SK-N-SH (cell line): ENCODE results near the gene RBM28. TPM values are rescaled to one million over a fixed set of nuclear protein-coding genes. Genes with fewer than 3 reads are reported as not detected.

ENCODE experiments used
- CTCF ChIA-PET: fragments of 300-600, 350-600 bp; formaldehyde crosslinking; extraction: SDS; loops from one replicate; lab custom pipeline; 2021; lab: Yijun Ruan, JAX
- POLR2A ChIA-PET: fragments of 350-600 bp; sonication (Branson Sonifier 250); formaldehyde crosslinking; extraction: SDS; loops from one replicate; lab custom pipeline; 2020; ENCODE audit warnings: antibody characterized with exemption, inconsistent platforms; lab: Yijun Ruan, JAX
- DNase-seq: peaks from one replicate; pipeline ENCODE4 v3.0.0; 2012
- H2AFZ ChIP-seq: fragments of 200-600 bp; sonication (generic); 2 replicates; pipeline ENCODE4 v1.8.1; 2016; ENCODE audit warnings: antibody characterized with exemption, mild to moderate bottlenecking, low read depth
- H3F3A ChIP-seq: fragments of 200-600 bp; sonication (generic); replicated peaks from 2 replicates; pipeline ENCODE3; 2016; ENCODE audit warnings: antibody characterized with exemption, mild to moderate bottlenecking; ENCODE audit not compliant: insufficient read depth
- H3K27ac ChIP-seq, 2 experiments: fragments of 200-500 bp in 1 of 2; fragments of 200-600 bp in 1 of 2; sonication (Bioruptor generic) in 1 of 2; sonication (generic), shearing (Covaris generic) in 1 of 2; 2 replicates each; pipeline versions ENCODE4 v1.5.1 to v1.6.1; 2014 to 2016; ENCODE audit warnings: low read depth in 2 of 2, inconsistent platforms in 1 of 2, low read length in 1 of 2, mild to moderate bottlenecking in 1 of 2, mixed read lengths in 1 of 2
- H3K27me3 ChIP-seq: fragments of 200-600 bp; sonication (generic), shearing (Covaris generic); 2 replicates; pipeline ENCODE4 v1.6.1; 2016; ENCODE audit warnings: mixed run types; ENCODE audit not compliant: insufficient read depth
- H3K36me3 ChIP-seq, 2 experiments: fragments of 200-500 bp in 1 of 2; fragments of 200-600 bp in 1 of 2; sonication (Bioruptor generic) in 1 of 2; sonication (generic) in 1 of 2; replicated peaks in 1 of 2; 2 replicates each; pipeline versions ENCODE3 to v1.5.1; 2014 to 2016; ENCODE audit warnings: low read length in 1 of 2, mild to moderate bottlenecking in 1 of 2; ENCODE audit not compliant: insufficient read depth in 2 of 2, control insufficient read depth in 1 of 2
- H3K4me1 ChIP-seq, 2 experiments: fragments of 200-500 bp in 1 of 2; fragments of 200-600 bp in 1 of 2; sonication (Bioruptor generic) in 1 of 2; sonication (generic), shearing (Covaris generic) in 1 of 2; 2 replicates each; pipeline versions ENCODE4 v1.5.1 to v1.6.1; 2014 to 2016; ENCODE audit warnings: low read depth in 1 of 2, low read length in 1 of 2, mixed run types in 1 of 2; ENCODE audit not compliant: insufficient read depth in 2 of 2, control insufficient read depth in 1 of 2
- H3K4me2 ChIP-seq: fragments of 200-600 bp; sonication (generic), shearing (Covaris generic); 2 replicates; pipeline ENCODE4 v1.6.1; 2017; ENCODE audit warnings: mixed run types
- H3K4me3 ChIP-seq, 2 experiments: fragments of 200-500 bp in 1 of 2; fragments of 200-600 bp in 1 of 2; sonication (Bioruptor generic) in 1 of 2; sonication (generic), shearing (Covaris generic) in 1 of 2; 2 replicates each; pipeline versions ENCODE4 v1.5.1 to v1.8.1; 2014 to 2016; ENCODE audit warnings: low read depth in 2 of 2, inconsistent platforms in 1 of 2, low read length in 1 of 2, mild to moderate bottlenecking in 1 of 2, mixed read lengths in 1 of 2, moderate library complexity in 1 of 2
- H3K79me2 ChIP-seq: fragments of 200-600 bp; sonication (generic); 2 replicates; pipeline ENCODE4 v1.8.1; 2017; ENCODE audit warnings: mild to moderate bottlenecking; ENCODE audit not compliant: insufficient read depth
- H3K9ac ChIP-seq: fragments of 200-600 bp; sonication (generic); 2 replicates; pipeline ENCODE4 v1.6.1; 2017; ENCODE audit warnings: mixed run types
- H3K9me2 ChIP-seq: fragments of 200-600 bp; sonication (generic); 2 replicates; pipeline ENCODE4 v1.6.1; 2017; ENCODE audit warnings: mixed run types
- H3K9me3 ChIP-seq: fragments of 200-600 bp; sonication (generic); 2 replicates; pipeline ENCODE4 v1.6.1; 2017; ENCODE audit warnings: mixed run types, mild to moderate bottlenecking, moderate library complexity
- H4K20me1 ChIP-seq: fragments of 200-600 bp; sonication (generic); 2 replicates; pipeline ENCODE4 v1.6.1; 2017; ENCODE audit warnings: mild to moderate bottlenecking, mixed run types; ENCODE audit not compliant: insufficient read depth
- CHD2 ChIP-seq: fragments of 150-350 bp; IDR thresholded peaks from 2 replicates; pipeline ENCODE4 v1.6.1; 2018; ENCODE audit warnings: low read length; ENCODE audit not compliant: partially characterized antibody
- EP300 ChIP-seq, 2 experiments: IDR thresholded peaks; 2 replicates each; pipeline versions ENCODE4 v1.4.0 to v1.6.1; 2012; ENCODE audit warnings: borderline replicate concordance in 1 of 2, low read depth in 1 of 2, low read length in 1 of 2
- EZH2phosphoT487 ChIP-seq: fragments of 200-600 bp; sonication (generic); IDR thresholded peaks from 2 replicates; pipeline ENCODE4 v1.6.1; 2017; ENCODE audit warnings: low read depth, mixed run types, mild to moderate bottlenecking, antibody characterized with exemption, moderate library complexity, borderline replicate concordance
- FOXJ3 ChIP-seq: sonication (generic); formaldehyde crosslinking; IDR thresholded peaks from 2 replicates; pipeline ENCODE4 v1.5.1; 2020; ENCODE audit warnings: mild to moderate bottlenecking, missing genetic modification reagents
- GATA2 ChIP-seq: sonication (generic); formaldehyde crosslinking; IDR thresholded peaks from 2 replicates; pipeline ENCODE4 v1.5.0; 2020; ENCODE audit warnings: mild to moderate bottlenecking, missing genetic modification reagents
- JUND ChIP-seq: IDR thresholded peaks from 2 replicates; pipeline ENCODE4 v1.4.0; 2012
- MXI1 ChIP-seq: IDR thresholded peaks from 2 replicates; pipeline ENCODE4 v1.6.1; 2012; ENCODE audit warnings: mild to moderate bottlenecking, low read depth, low read length, improper control_type of control experiment
- NFIC ChIP-seq: IDR thresholded peaks from 2 replicates; pipeline ENCODE4 v1.4.0; 2012; ENCODE audit warnings: borderline replicate concordance
- NRF1 ChIP-seq: IDR thresholded peaks from 2 replicates; pipeline ENCODE4 v1.6.1; 2012; ENCODE audit warnings: low read depth, mild to moderate bottlenecking, low read length
- RAD21 ChIP-seq: IDR thresholded peaks from 2 replicates; pipeline ENCODE4 v1.6.1; 2012; ENCODE audit warnings: mild to moderate bottlenecking, low read length
- RCOR1 ChIP-seq: fragments of 150-350 bp; IDR thresholded peaks from 2 replicates; pipeline ENCODE4 v1.6.1; 2017; ENCODE audit warnings: antibody characterized with exemption, low read length
- RFX5 ChIP-seq: IDR thresholded peaks from 2 replicates; pipeline ENCODE4 v1.6.1; 2012; ENCODE audit warnings: mild to moderate bottlenecking, improper control_type of control experiment, low read length
- RXRA ChIP-seq: IDR thresholded peaks from 2 replicates; pipeline ENCODE4 v1.4.0; 2012; ENCODE audit warnings: low read depth, mild to moderate bottlenecking, borderline replicate concordance
- SMC3 ChIP-seq: IDR thresholded peaks from 2 replicates; pipeline ENCODE4 v1.6.1; 2012; ENCODE audit warnings: low read depth, low read length, improper control_type of control experiment
- TCF12 ChIP-seq: IDR thresholded peaks from 2 replicates; pipeline ENCODE4 v1.4.0; 2012
- TEAD4 ChIP-seq: IDR thresholded peaks from 2 replicates; pipeline ENCODE4 v1.4.0; 2012; ENCODE audit warnings: mild to moderate bottlenecking, borderline replicate concordance; ENCODE audit not compliant: insufficient read depth
- USF1 ChIP-seq: IDR thresholded peaks from 2 replicates; pipeline ENCODE4 v1.4.0; 2012; ENCODE audit warnings: low read depth, borderline replicate concordance
- USF2 ChIP-seq: fragments of 150-350 bp; IDR thresholded peaks from 2 replicates; pipeline ENCODE4 v1.6.1; 2017; ENCODE audit warnings: antibody characterized with exemption, low read length, low read depth, borderline replicate concordance
- YY1 ChIP-seq: IDR thresholded peaks from 2 replicates; pipeline ENCODE4 v1.4.0; 2012; ENCODE audit warnings: low read depth, mild to moderate bottlenecking
- WGBS: methylation state at CpG from one replicate; pipeline ENCODE4 v1.1.6; 2017; ENCODE audit warnings: low lambda C conversion rate; 5-methylcytosine and 5-hydroxymethylcytosine counted together
- polyA plus RNA-seq, 3 experiments: library from polyadenylated mRNA; depleted of rRNA; stranded (reverse); fragments of >200 nt; gene quantifications; 2 replicates each; pipeline ENCODE4 v1.2.3, GENCODE V29; 2012
- TF ChIP-seq, protein P1 (sequence below): IDR thresholded peaks from 2 replicates; pipeline ENCODE4 v1.4.0; 2012; ENCODE audit warnings: low read depth
- TF ChIP-seq, protein P2 (sequence below): IDR thresholded peaks from 2 replicates; pipeline ENCODE4; 2012

The RBM28 gene
- polyA plus RNA-seq, 1 of the 3 experiments (the other 2 are of a cell fraction) = 29.1 TPM

DNA sequence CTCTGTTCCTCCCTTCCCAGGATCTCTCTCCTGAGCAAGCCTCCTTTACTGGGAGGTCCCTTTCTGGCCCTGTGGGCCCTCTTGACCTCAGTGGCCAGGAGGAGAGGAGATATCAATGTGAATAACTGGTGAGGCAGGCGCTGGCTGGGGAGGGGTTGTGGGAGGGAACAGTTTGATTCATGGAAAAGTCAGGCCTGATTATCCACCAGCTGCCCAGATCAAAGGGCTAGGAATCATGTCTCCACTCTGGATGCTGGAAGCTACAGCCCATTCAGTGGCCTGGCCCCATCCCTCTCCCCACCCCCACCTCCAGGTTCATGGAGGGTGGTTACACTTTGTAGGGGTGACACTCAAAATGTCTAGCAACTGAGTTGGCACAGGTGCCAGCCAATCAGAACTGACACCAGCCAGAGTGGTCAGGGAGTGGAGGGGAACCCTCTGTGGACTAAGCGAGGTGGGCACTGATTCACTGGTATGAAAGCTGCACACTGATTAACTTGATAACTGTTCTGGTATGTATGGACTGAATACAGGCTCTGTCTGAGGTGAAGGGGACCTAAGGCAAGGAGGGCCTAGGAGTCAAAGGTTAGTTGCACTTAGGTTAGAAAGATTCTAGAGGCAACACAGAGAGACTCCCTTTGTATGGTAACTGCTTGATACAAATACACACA is 13.0 kb upstream of the RBM28 start:
- DNase-seq = peak; percentile 75
- Histone ChIP-seq H3K27ac (peak overlapping the region in 1 of 2 experiments; percentile 100; a peak in 2 of 4 replicates), H3K27me3 (peaks cover 7% of the 10 kb centered on the region), H3K79me2 (no peaks in the 10 kb centered on the region), H4K20me1 (no peaks in the 10 kb centered on the region), H3K9me2 (no peaks in the 10 kb centered on the region), H2AFZ (no peak overlapping the region), H3K4me2 (no peak overlapping the region), H3K4me1 (peaks cover 0 to 57% of the 10 kb centered on the region in 2 experiments; a peak in 2 of 4 replicates), H3K9me3 (no peaks in the 10 kb centered on the region), H3K4me3 (no peak overlapping the region), H3K36me3 (no peaks in the 10 kb centered on the region), H3K9ac (no peak overlapping the region), H3F3A (no peaks in the 10 kb centered on the region)
- ChIA-PET POLR2A (interaction anchor here (0.9 to 3.5 kb wide), 13 partner anchors 8 to 120 kb away, joined by 3 to 37 read pairs (median 6); partner anchors contain the start of genes METTL2B and RBM28), CTCF (interaction anchor here (1.1 to 20.2 kb wide), 8 partner anchors 9 to 104 kb away, joined by 3 to 493 read pairs (median 6); partner anchors contain the start of gene RBM28)
- no peak for TF ChIP-seq RXRA
- peak; percentile 70; the same call in 1 of the 2 replicates for TF ChIP-seq MXI1
- TF ChIP-seq EZH2phosphoT487 = no peak
- peak in 1 of 2 experiments; percentile 94; a peak in 2 of 4 replicates for TF ChIP-seq EP300 (IDR thresholded peaks at IDR 0.05; ENCODE audit: borderline replicate concordance in 1 of 2, low read depth in 1 of 2, low read length in 1 of 2)
- TF ChIP-seq TCF12 = peak; percentile 58
- TF ChIP-seq RCOR1 = peak; percentile 78
- peak; percentile 25; the same call in 1 of the 2 replicates for TF ChIP-seq GATA2 (CRISPR knock-in tag)
- peak; percentile 13; the same call in 1 of the 2 replicates for TF ChIP-seq RAD21
- TF ChIP-seq USF2 = no peak
- TF ChIP-seq CHD2 = peak; percentile 70
- 42% methylated on average over 2 of the region's 2 CpGs for WGBS

- Histone ChIP-seq H3K36me3 (no peaks in the 10 kb centered on the region), H3F3A (no peaks in the 10 kb centered on the region), H3K4me1 (peaks cover 0 to 67% of the 10 kb centered on the region in 2 experiments; a peak in 2 of 4 replicates), H3K4me3 (no peak overlapping the region), H3K27ac (peak overlapping the region in 1 of 2 experiments; percentile 34; a peak in 2 of 4 replicates), H3K9me3 (no peaks in the 10 kb centered on the region), H3K79me2 (no peaks in the 10 kb centered on the region), H2AFZ (no peak overlapping the region), H3K4me2 (no peak overlapping the region), H3K9ac (no peak overlapping the region), H3K27me3 (peaks cover 7% of the 10 kb centered on the region; the same call in 1 of the 2 replicates), H4K20me1 (no peaks in the 10 kb centered on the region), H3K9me2 (no peaks in the 10 kb centered on the region)
- 86% methylated on average over 1 of the region's 1 CpG for WGBS
- ChIA-PET POLR2A (interaction anchor here (0.6 to 1.7 kb wide), 2 partner anchors 34 to 395 kb away, joined by 4 to 5 read pairs; no protein-coding TSS in a partner anchor), CTCF (interaction anchor here (1.4 to 17.6 kb wide), 8 partner anchors 9 to 73 kb away, joined by 3 to 493 read pairs (median 5); partner anchors contain the start of gene RBM28)
- DNase-seq = no peak
- TF ChIP-seq USF1 (no peak), NFIC (no peak), RFX5 (no peak), TCF12 (no peak), RXRA (no peak), SMC3 (no peak), YY1 (no peak), JUND (no peak), TEAD4 (no peak), CHD2 (no peak), MXI1 (no peak), RAD21 (no peak), FOXJ3 (no peak), NRF1 (no peak)
- TF ChIP-seq, protein P1, sequence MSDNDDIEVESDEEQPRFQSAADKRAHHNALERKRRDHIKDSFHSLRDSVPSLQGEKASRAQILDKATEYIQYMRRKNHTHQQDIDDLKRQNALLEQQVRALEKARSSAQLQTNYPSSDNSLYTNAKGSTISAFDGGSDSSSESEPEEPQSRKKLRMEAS = no peak
- TF ChIP-seq, protein P2, sequence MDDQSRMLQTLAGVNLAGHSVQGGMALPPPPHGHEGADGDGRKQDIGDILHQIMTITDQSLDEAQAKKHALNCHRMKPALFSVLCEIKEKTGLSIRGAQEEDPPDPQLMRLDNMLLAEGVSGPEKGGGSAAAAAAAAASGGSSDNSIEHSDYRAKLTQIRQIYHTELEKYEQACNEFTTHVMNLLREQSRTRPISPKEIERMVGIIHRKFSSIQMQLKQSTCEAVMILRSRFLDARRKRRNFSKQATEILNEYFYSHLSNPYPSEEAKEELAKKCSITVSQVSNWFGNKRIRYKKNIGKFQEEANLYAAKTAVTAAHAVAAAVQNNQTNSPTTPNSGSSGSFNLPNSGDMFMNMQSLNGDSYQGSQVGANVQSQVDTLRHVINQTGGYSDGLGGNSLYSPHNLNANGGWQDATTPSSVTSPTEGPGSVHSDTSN = no peak
Observed at GRCh38 chr7:128353610-128354009, 9.9 kb upstream of the RBM28 start.
